ACC112 (cell line): ENCODE results near the gene TFF1.

ENCODE experiments used
- H2AFZ ChIP-seq: fragments of 200-600 bp; sonication (generic); one replicate; pipeline ENCODE4 v1.6.0; 2017; ENCODE audit warnings: antibody characterized with exemption, low read length; ENCODE audit not compliant: unreplicated experiment
- H3K27ac ChIP-seq: fragments of 200-600 bp; sonication (generic); 2 replicates; pipeline ENCODE4 v1.5.1; 2014; ENCODE audit warnings: low read depth, mild to moderate bottlenecking, antibody characterized with exemption, low read length, moderate library complexity
- H3K27me3 ChIP-seq: fragments of 200-600 bp; sonication (generic); 2 replicates; pipeline ENCODE4 v1.6.1; 2014; ENCODE audit warnings: mild to moderate bottlenecking, antibody characterized with exemption, low read length, moderate library complexity, mixed read lengths; ENCODE audit not compliant: insufficient read depth
- H3K36me3 ChIP-seq: fragments of 200-600 bp; sonication (generic); 2 replicates; pipeline ENCODE4 v1.6.1; 2016; ENCODE audit warnings: mild to moderate bottlenecking, antibody characterized with exemption, low read length, moderate library complexity, mixed read lengths; ENCODE audit not compliant: insufficient read depth
- H3K4me1 ChIP-seq: fragments of 200-600 bp; sonication (generic); one replicate; pipeline ENCODE4 v1.6.1; 2016; ENCODE audit warnings: low read length, mixed read lengths; ENCODE audit not compliant: insufficient read depth, unreplicated experiment, control insufficient read depth
- H3K4me3 ChIP-seq: fragments of 200-600 bp; sonication (generic); 2 replicates; pipeline ENCODE4 v1.5.1; 2014; ENCODE audit warnings: mild to moderate bottlenecking, low read depth, low read length
- H3K79me2 ChIP-seq: fragments of 200-600 bp; sonication (generic); one replicate; pipeline ENCODE4 v1.6.0; 2016; ENCODE audit warnings: low read length; ENCODE audit not compliant: control insufficient read depth, unreplicated experiment, insufficient read depth

The TFF1 gene

DNA sequence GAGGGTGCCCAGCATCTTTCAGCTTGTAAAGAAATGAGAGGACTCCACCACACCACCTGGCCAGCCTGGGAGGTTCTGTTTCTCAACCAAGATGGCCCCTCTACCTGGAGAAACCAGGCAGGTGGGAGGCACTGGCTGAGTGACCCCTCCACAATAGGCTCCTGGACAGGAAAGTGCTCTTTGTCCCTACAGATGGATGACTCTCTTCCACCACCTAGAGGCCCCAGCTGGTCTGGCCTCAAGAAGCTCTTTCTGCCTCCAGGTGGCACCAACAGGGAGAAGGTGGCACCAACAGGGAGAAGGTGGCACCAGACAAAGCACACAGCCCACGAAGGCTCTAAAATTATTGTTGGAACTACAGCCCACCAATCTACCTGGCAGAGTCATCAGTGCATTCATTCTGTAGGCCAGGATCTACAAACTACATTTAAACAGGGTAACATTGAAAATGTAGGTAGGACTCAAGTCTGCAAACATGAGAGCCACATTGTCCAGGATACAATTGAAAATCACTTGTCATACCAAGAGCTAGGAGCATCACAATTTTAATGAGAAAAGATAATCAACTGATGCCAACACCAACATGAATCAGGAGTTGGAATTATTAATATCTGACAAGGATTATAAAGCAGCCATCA lies 15.1 kb upstream of the TFF1 start:
- Histone ChIP-seq H2AFZ (no peak overlapping the region), H3K27me3 (peaks cover 60% of the 10 kb centered on the region), H3K36me3 (no peaks in the 10 kb centered on the region), H3K27ac (no peak overlapping the region), H3K4me3 (no peak overlapping the region), H3K79me2 (no peaks in the 10 kb centered on the region), H3K4me1 (no peaks in the 10 kb centered on the region)

DNA sequence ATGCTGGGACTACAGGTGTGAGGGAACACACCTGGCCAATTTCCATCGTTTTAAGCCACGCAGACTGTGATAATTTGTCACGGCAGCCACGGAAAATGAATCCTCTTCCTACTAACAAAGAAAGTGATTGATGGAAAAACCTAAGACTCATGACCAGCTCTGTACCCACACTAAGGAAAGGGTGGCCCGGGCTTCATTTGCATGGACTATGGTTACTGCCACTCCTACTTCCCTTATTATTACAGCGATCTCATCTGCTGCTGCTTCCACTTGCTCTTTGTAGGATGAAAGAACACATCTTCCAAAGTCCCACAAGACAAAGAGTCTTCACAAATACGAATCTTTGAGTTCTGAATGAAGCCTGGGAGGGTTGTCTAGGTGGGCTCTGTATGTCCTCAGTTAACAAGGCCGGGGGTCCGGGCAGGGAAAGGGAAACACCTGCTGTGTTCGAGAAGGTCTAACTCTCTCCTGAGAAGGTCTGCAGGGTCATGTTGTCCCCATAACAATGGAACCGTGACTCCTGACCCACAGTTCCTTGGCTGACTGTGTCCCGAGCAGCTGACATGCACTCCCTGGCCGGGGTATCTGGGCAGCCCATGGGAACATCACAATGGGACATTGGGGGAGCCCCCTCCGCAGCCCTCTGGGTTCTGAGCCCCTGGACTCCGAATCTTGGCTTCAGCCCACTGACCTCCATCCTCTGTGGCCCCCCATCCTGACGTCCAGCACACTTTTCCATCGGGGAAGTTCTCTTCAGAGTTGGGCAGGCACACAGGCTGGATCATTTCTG lies 13.3 kb upstream of the TFF1 start:
- Histone ChIP-seq H3K36me3 (no peaks in the 10 kb centered on the region), H3K27me3 (peaks cover 62% of the 10 kb centered on the region), H3K27ac (no peak overlapping the region), H3K4me3 (no peak overlapping the region), H2AFZ (no peak overlapping the region), H3K79me2 (no peaks in the 10 kb centered on the region), H3K4me1 (no peaks in the 10 kb centered on the region)

DNA sequence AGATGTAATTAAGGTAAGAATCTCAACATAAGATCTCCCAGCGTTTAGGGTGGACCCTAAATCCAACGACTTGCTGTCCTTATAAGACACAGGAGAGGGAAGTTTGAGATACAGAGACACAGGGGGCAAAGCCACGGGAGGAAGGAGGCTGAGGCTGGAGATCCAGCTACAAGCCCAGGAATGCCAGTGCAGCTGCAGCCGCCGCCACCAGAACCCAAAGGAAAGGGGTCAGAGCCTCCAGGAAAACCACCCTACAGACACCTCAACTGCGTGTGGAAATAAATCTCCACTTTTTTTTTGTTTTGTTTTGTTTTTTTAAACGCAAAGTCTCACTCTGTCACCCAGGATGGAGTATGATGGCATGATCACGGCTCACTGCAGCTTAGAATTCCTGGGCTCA lies 12.1 kb upstream of the TFF1 start:
- peaks cover 74% of the 10 kb centered on the region for H3K27me3 ChIP-seq
- no peaks in the 10 kb centered on the region for H3K36me3 ChIP-seq

DNA sequence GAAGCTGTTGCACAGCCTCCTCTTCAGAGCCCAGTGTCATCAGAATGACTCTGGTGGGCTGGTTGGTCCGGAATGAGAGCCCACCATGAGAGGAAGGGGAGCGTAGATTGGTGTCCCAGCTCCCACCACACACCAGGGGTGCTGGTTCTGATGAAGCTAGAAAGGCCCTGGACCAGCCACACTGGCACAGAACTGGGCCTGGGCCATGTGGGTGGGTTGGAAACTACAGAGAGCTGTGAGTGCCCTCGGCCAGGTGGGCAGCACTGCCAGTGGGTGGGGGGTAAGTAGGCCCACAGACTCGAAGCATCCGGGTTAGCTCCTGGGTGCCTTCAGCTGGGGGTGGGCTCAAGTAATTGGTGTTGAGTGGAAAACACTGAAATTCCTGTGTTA lies 11.6 kb upstream of the TFF1 start:
- Histone ChIP-seq H2AFZ (no peak overlapping the region), H3K4me3 (no peak overlapping the region), H3K27me3 (peaks cover 77% of the 10 kb centered on the region), H3K79me2 (no peaks in the 10 kb centered on the region), H3K27ac (no peak overlapping the region), H3K36me3 (no peaks in the 10 kb centered on the region), H3K4me1 (no peaks in the 10 kb centered on the region)

More for the DNA sequence above, 12.1 kb upstream of the TFF1 start:
- Histone ChIP-seq H3K4me3 (no peak overlapping the region), H3K27ac (no peak overlapping the region), H2AFZ (no peak overlapping the region), H3K79me2 (no peaks in the 10 kb centered on the region), H3K4me1 (no peaks in the 10 kb centered on the region)

DNA sequence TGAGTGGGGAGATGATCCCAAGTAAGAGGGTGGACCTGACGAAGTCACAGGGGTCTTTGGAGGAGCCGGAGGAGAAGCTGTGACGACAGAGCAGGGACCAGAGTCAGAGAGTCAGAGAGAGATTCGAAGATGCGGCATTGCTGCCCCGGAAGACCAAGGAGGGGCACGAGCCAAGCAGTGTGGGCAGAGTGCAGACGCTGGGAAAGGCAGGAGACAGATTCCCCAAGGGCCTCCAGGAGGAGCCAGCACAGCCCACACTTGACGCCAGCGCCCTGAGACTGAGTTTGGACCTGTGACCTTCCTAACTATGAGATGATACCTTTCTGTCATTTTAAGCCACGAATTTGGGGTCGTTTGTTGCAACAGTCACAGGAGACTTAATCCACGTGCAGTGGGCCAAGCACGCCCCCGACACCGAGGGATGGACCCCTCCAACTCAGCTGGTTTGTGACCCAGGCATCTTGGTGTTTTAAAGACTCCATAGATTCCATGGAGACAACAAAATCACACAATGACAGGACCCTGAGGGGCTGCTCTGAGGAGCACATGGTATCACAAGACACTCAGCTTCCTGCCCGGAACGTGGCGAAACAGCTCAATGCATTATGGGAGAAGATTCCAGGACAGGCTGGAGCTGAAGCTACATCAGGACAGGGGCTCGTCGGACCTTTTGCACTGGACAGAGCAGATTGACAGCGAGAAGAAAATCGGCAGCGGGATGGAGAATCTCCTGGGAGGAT lies 11.0 kb upstream of the TFF1 start:
- Histone ChIP-seq H3K79me2 (no peaks in the 10 kb centered on the region), H2AFZ (no peak overlapping the region), H3K4me1 (no peaks in the 10 kb centered on the region), H3K27ac (no peak overlapping the region), H3K36me3 (no peaks in the 10 kb centered on the region), H3K4me3 (no peak overlapping the region), H3K27me3 (peaks cover 83% of the 10 kb centered on the region)

DNA sequence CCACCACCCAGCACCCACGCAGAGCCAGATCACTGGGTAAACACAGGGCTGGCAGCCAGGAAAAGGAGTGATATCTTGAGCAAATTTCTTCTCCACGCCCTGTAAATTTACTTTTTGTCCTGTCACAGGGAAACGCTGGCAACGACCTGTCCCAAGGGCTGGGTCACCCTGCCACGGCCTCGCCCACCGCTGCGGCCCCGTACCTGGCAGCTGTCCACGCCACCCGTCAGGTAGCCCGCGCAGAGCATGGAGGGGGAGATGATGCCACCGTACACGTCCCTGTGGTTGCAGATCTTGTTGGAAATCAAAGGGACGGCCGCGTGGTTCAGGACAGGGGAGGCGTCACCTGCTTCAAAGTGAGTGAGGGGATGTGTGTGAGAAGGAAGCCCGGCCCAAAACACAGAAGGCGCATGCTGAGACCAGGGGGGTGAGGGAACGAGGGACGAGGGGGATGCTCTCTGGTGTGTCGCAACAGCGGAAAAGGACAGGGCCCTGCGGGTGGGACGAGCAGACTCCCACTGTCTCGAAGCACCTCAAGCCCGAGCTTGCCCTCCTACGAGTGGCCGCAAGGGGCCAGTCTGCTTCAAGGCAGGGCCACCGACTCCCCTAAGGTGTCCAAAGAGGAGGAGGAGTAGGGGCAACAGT lies 10.1 kb upstream of the TFF1 start:
- no peak overlapping the region for H2AFZ ChIP-seq
- H3K4me3 ChIP-seq = no peak overlapping the region
- H3K79me2 ChIP-seq = no peaks in the 10 kb centered on the region
- no peaks in the 10 kb centered on the region for H3K36me3 ChIP-seq
- H3K4me1 ChIP-seq = no peaks in the 10 kb centered on the region
- H3K27ac ChIP-seq = no peak overlapping the region
- peaks cover 80% of the 10 kb centered on the region for H3K27me3 ChIP-seq

DNA sequence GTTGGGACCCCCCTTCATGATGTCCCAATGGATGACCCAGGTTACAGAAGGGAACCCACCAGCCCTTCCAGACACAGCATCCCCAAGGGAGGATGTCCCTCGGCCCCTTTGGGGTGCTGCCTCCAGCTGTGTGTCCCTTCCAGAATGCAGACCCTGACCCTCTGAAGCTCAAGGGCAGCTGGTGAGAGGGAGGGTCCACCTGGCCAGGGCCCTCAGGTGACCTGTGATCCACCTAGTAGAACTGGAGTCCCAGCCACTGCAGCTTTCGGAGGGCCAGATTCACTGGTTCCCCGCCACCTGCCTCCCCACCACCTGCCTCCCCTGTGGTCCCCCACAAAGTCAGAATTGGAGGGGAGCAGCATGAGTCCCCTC lies 9.6 kb upstream of the TFF1 start:
- H3K4me1 ChIP-seq = no peaks in the 10 kb centered on the region
- no peak overlapping the region for H3K4me3 ChIP-seq
- no peak overlapping the region for H2AFZ ChIP-seq
- no peaks in the 10 kb centered on the region for H3K79me2 ChIP-seq
- H3K36me3 ChIP-seq = no peaks in the 10 kb centered on the region
- no peak overlapping the region for H3K27ac ChIP-seq
- peaks cover 77% of the 10 kb centered on the region for H3K27me3 ChIP-seq

DNA sequence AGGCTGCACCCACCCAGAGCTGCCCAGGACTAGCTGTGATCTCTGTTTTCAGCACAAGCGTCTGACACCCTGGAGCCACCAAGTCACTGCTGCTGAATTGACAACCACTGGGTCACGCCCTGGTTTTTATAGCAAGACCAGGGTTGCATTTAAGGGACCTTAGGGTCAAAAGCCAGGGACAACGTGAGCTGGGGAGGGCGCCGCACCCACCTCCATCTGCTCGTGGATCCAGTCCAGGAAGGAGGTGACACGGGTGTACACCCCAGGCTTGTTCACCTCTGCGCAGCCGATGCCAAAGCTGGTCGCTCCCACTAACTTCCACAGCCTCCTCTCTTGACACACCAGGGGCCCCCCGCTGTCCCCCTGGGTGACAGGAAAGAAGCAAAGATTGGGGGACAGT lies 9.2 kb upstream of the TFF1 start:
- Histone ChIP-seq H3K4me1 (no peaks in the 10 kb centered on the region), H2AFZ (no peak overlapping the region), H3K36me3 (no peaks in the 10 kb centered on the region), H3K79me2 (no peaks in the 10 kb centered on the region), H3K27me3 (peaks cover 74% of the 10 kb centered on the region), H3K27ac (no peak overlapping the region), H3K4me3 (no peak overlapping the region)

DNA sequence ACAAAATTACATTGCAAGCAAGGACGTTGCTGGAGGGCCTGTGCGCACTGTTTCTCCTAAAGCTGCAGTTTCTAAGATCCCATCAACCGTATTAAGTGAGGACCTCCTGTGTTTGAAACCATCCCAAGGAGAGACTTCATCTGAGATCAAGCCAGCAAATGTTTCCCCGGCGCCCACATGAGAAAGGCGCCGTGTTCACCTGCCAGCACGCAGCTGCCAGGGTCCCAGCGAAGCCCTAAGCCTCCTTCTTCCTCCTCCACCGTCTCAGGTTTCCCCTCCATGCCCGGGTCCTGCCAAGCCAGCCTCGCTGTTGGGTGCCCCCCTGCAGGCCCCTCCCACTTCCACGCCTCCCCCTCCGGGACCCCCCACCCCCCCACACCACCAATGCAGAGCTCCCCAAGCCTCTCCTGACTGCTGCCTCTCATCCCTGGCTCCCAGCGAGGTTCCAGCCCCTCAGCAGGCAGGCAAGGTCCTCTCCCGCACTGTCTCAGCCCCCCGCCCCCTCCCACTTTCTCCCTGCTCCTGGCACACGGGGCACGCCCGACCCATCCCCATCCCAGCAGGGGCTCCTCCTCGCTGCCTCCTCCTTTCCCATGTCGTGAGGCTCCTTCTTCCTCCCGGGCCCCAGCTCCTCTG lies 8.6 kb upstream of the TFF1 start:
- H3K27me3 ChIP-seq = peaks cover 69% of the 10 kb centered on the region
- no peak overlapping the region for H2AFZ ChIP-seq
- no peaks in the 10 kb centered on the region for H3K79me2 ChIP-seq

DNA sequence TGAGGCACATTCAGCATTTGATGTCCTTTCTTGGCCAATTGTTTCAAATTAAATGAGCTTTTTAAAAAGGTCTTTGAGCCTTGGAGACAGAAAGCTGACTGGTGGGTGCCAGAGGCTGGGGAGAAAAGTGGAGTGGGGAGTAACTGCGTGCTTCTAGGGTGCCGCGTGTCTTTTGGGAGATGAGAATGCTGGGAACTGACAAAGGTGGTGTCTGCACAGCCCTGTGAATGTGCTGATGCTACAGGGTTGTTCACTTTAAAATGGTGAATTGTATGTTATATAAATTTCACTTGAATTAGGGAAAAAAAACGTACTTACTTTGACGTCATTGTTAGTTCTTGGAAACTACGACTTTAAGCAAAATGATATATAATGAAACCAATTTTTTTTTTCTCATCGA lies 8.1 kb upstream of the TFF1 start:
- Histone ChIP-seq H3K4me3 (no peak overlapping the region), H3K36me3 (no peaks in the 10 kb centered on the region), H3K27ac (no peak overlapping the region), H3K79me2 (no peaks in the 10 kb centered on the region), H3K27me3 (peaks cover 67% of the 10 kb centered on the region), H3K4me1 (no peaks in the 10 kb centered on the region), H2AFZ (no peak overlapping the region)

More for the DNA sequence above, 8.6 kb upstream of the TFF1 start:
- Histone ChIP-seq H3K27ac (no peak overlapping the region), H3K36me3 (no peaks in the 10 kb centered on the region), H3K4me3 (no peak overlapping the region), H3K4me1 (no peaks in the 10 kb centered on the region)
